HCT116 (cell line): Measurements from ENCODE around the gene AXIN2. TPM values are rescaled to one million over a fixed set of nuclear protein-coding genes. Genes with fewer than 3 reads are reported as not detected.
A peak's percentile ranks its signal among the peaks of the same experiment; 100 is the strongest.

Source experiments
- ATAC-seq: fragments of 200-7000 bp; cut with Tn5 transposase; 2 replicates; pipeline ENCODE4 v1.9.1; 2020; ENCODE audit warnings: mild to moderate bottlenecking, moderate library complexity
- BruUV-seq: library from RNA; stranded (reverse); fragments of 400-500 nt; replicated peaks from 2 replicates; lab custom pipeline; 2021; lab: Mats Ljungman, UMichigan
- CTCF ChIA-PET: fragments of 300-600 bp; sonication (Branson Sonifier 250); formaldehyde crosslinking; loops from one replicate; lab custom pipeline; 2021; ENCODE audit warnings: antibody characterized with exemption; lab: Charles Lee
- POLR2A ChIA-PET: fragments of 300-600, 350-600 bp; sonication (Branson Sonifier 250); formaldehyde crosslinking; loops from one replicate; lab custom pipeline; 2021; ENCODE audit warnings: antibody characterized with exemption; lab: Charles Lee
- RAD21 ChIA-PET, 2 experiments: fragments of 300-600 bp; sonication (Branson Sonifier 250); formaldehyde crosslinking; loops; one replicate each; lab custom pipeline; 2023; ENCODE audit warnings: low total read pairs in 2 of 2; ENCODE audit not compliant: uncharacterized antibody in 2 of 2, unreplicated experiment in 2 of 2, low non-redundant PET in 1 of 2; lab: Charles Lee
- DNase-seq: peaks from one replicate; pipeline ENCODE4 v3.0.0-alpha.2; 2010; ENCODE audit warnings: low read depth, low spot score
- H2AFZ ChIP-seq: fragments of 200-600 bp; shearing (Covaris generic), sonication (generic); 2 replicates; pipeline ENCODE4 v1.6.1; 2017; ENCODE audit warnings: low read depth, mixed run types, mixed read lengths, antibody characterized with exemption, low read length; ENCODE audit not compliant: poor library complexity, severe bottlenecking
- H3K27ac ChIP-seq: 2 replicates; pipeline ENCODE4 v1.5.1; 2012; ENCODE audit warnings: low read depth, low read length
- H3K27me3 ChIP-seq: fragments of 200-600 bp; sonication (generic); 2 replicates; pipeline ENCODE4 v1.6.1; 2016; ENCODE audit warnings: mixed run types, low read length, mixed read lengths; ENCODE audit not compliant: insufficient read depth
- H3K36me3 ChIP-seq, 2 experiments: fragments of 200-500 bp in 1 of 2; fragments of 200-600 bp in 1 of 2; sonication (Bioruptor generic) in 1 of 2; sonication (generic) in 1 of 2; 2 replicates each; pipeline versions ENCODE4 v1.5.1 to v1.6.1; 2014 to 2016; ENCODE audit warnings: low read length in 2 of 2, inconsistent platforms in 1 of 2, mixed read lengths in 1 of 2, mixed run types in 1 of 2; ENCODE audit not compliant: insufficient read depth in 2 of 2, control insufficient read depth in 1 of 2
- H3K4me1 ChIP-seq, 2 experiments: fragments of 200-600 bp in 1 of 2; sonication (generic) in 1 of 2; 2 replicates each; pipeline versions ENCODE4 v1.5.1 to v1.6.1; 2012 to 2017; ENCODE audit warnings: low read length in 2 of 2, inconsistent platforms in 1 of 2, mild to moderate bottlenecking in 1 of 2, mixed read lengths in 1 of 2, mixed run types in 1 of 2, moderate library complexity in 1 of 2; ENCODE audit not compliant: insufficient read depth in 2 of 2, control insufficient read depth in 1 of 2
- H3K4me2 ChIP-seq: fragments of 200-600 bp; sonication (generic); 2 replicates; pipeline ENCODE4 v1.6.1; 2017; ENCODE audit warnings: mixed run types, low read length, mixed read lengths
- H3K4me3 ChIP-seq, 2 experiments: fragments of 200-600 bp in 1 of 2; sonication (generic) in 1 of 2; replicated peaks in 1 of 2; 2 replicates each; pipeline ENCODE4 v1.5.1; 2011 to 2016; ENCODE audit warnings: low read length in 2 of 2, control low read depth in 1 of 2, low read depth in 1 of 2, mild to moderate bottlenecking in 1 of 2, mixed read lengths in 1 of 2, mixed run types in 1 of 2
- H3K79me2 ChIP-seq: fragments of 200-600 bp; sonication (generic); 2 replicates; pipeline ENCODE4 v1.6.1; 2017; ENCODE audit warnings: mild to moderate bottlenecking, mixed run types, low read length, moderate library complexity, mixed read lengths; ENCODE audit not compliant: insufficient read depth
- H3K9ac ChIP-seq: fragments of 200-600 bp; sonication (generic); 2 replicates; pipeline ENCODE4 v1.6.1; 2016; ENCODE audit warnings: low read length, mixed read lengths
- H3K9me2 ChIP-seq: fragments of 200-600 bp; sonication (generic), shearing (Covaris generic); 2 replicates; pipeline ENCODE4 v1.6.1; 2017; ENCODE audit warnings: mixed run types, mild to moderate bottlenecking, moderate library complexity; ENCODE audit not compliant: insufficient read depth
- H3K9me3 ChIP-seq, 2 experiments: fragments of 200-500 bp in 1 of 2; fragments of 200-600 bp in 1 of 2; sonication (Bioruptor generic) in 1 of 2; sonication (generic) in 1 of 2; 2 replicates each; pipeline ENCODE4 v1.6.1; 2014 to 2017; ENCODE audit warnings: low read length in 2 of 2, mixed read lengths in 2 of 2, inconsistent platforms in 1 of 2, low read depth in 1 of 2, mild to moderate bottlenecking in 1 of 2, mixed run types in 1 of 2, moderate library complexity in 1 of 2; ENCODE audit not compliant: control insufficient read depth in 1 of 2, insufficient read depth in 1 of 2
- H4K20me1 ChIP-seq: fragments of 200-600 bp; sonication (generic), shearing (Covaris generic); 2 replicates; pipeline ENCODE4 v1.6.1; 2017; ENCODE audit warnings: mixed run types, mild to moderate bottlenecking, moderate library complexity; ENCODE audit not compliant: insufficient read depth
- CEBPB ChIP-seq: IDR thresholded peaks from 2 replicates; pipeline ENCODE4 v1.6.1; 2012; ENCODE audit warnings: low read depth
- EGR1 ChIP-seq: IDR thresholded peaks from 2 replicates; pipeline ENCODE4 v1.6.1; 2012; ENCODE audit warnings: low read depth
- EZH2 ChIP-seq: fragments of 200-600 bp; sonication (generic); IDR thresholded peaks from 2 replicates; pipeline ENCODE4 v1.6.1; 2017; ENCODE audit warnings: antibody characterized with exemption, mixed run types
- JUND ChIP-seq: IDR thresholded peaks from 2 replicates; pipeline ENCODE4 v1.6.1; 2012
- MAX ChIP-seq: IDR thresholded peaks from 2 replicates; pipeline ENCODE4 v1.6.1; 2012
- TCF7L2 ChIP-seq: IDR thresholded peaks from 2 replicates; pipeline ENCODE4 v1.7.0; 2011; ENCODE audit warnings: borderline replicate concordance, inconsistent platforms; ENCODE audit not compliant: insufficient read depth, insufficient read length; ENCODE audit errors: extremely low read depth
- ZFX ChIP-seq: fragments of 450-650 bp; IDR thresholded peaks from 2 replicates; pipeline ENCODE4 v1.6.1; 2017
- intact Hi-C: fragments of 100-400 bp; cut with micrococcal nuclease; formaldehyde crosslinking; loops from 2 replicates; pipeline ENCODE4 v1.10.0; 2022
- total RNA-seq: library from RNA; stranded (reverse); gene quantifications from one replicate; pipeline ENCODE4 v1.2.1, GENCODE V29; 2021; ENCODE audit not compliant: unreplicated experiment
- TF ChIP-seq, protein P1 (sequence below): IDR thresholded peaks from 2 replicates; pipeline ENCODE4 v1.6.1; 2012

Gene AXIN2
- total RNA-seq, 1 experiment from 2014 or later: 7.1 TPM

DNA sequence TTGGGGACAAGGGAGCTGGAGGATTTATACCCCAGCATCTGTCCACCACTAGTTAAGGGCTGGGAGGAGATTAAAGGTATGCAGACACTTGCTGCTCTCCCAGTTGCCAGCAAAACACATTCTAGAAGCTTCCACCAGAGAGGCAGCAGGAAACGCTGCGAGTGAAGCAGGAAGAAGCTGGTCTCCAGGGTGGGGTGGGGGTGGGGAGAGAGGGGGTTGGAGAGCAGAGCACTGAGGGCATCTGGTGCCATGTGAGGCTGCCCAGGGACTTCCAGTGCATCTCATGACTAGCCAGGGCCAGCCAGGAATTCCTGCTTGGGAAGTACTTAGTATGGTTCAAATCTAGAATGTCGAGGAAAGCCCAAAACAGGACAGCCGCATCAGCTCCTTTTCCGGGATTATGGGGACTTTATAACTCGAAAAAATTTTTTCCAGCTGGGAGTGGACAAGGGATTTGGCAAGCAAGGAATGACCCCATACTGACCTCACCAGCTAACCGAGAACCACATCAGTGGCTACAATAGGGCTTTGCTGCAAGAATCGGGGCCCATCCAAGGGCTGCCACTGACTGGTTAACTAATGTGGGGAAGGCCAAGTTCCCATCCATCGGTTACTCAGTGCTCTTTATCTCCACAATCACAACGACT, 26.2 kb upstream of the AXIN2 start:
- Histone ChIP-seq H3K4me1 (peaks cover 26 to 36% of the 10 kb centered on the region in 2 experiments), H3K27ac (peak overlapping the region; percentile 17; the same call in 1 of the 2 replicates), H3K79me2 (no peaks in the 10 kb centered on the region), H3K9me3 (no peaks in the 10 kb centered on the region), H3K4me2 (peak overlapping the region; percentile 39), H2AFZ (peak overlapping the region; percentile 27), H3K4me3 (no peak overlapping the region), H3K27me3 (no peaks in the 10 kb centered on the region), H3K9ac (no peak overlapping the region), H3K9me2 (no peaks in the 10 kb centered on the region), H4K20me1 (no peaks in the 10 kb centered on the region), H3K36me3 (no peaks in the 10 kb centered on the region)
- TF ChIP-seq EZH2 (no peak), CEBPB (no peak), MAX (no peak), ZFX (no peak), EGR1 (no peak)
- TF ChIP-seq, protein P1, sequence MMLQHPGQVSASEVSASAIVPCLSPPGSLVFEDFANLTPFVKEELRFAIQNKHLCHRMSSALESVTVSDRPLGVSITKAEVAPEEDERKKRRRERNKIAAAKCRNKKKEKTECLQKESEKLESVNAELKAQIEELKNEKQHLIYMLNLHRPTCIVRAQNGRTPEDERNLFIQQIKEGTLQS: no peak
- ATAC-seq (peak; percentile 52), DNase-seq (no peak)
- POLR2A ChIA-PET: no interaction called here
- intact Hi-C loops: loop anchor here (10.0 kb wide), 1 partner anchor 197 kb away; no protein-coding TSS in a partner anchor
- CTCF ChIA-PET: interaction anchor here (0.6 to 2.3 kb wide), 2 partner anchors 9 to 293 kb away, joined by 3 to 8 read pairs; no protein-coding TSS in a partner anchor
- RAD21 ChIA-PET: no interaction called here
- no TSS peak for BruUV-seq

GRCh38 chr17:65586899-65587298, 25.5 kb upstream of the AXIN2 start:
- no peak overlapping the region for H3K4me2 ChIP-seq
- ChIA-PET CTCF (interaction anchor here (2.3 kb wide), 1 partner anchor 293 kb away, joined by 8 read pairs; no protein-coding TSS in a partner anchor), RAD21 (no interaction called here), POLR2A (no interaction called here)
- intact Hi-C loops: loop anchor here (10.0 kb wide), 1 partner anchor 198 kb away; no protein-coding TSS in a partner anchor
- H2AFZ ChIP-seq: no peak overlapping the region
- ATAC-seq (no peak), DNase-seq (no peak)
- H3K79me2 ChIP-seq: no peaks in the 10 kb centered on the region
- H3K36me3 ChIP-seq: no peaks in the 10 kb centered on the region
- H3K9me3 ChIP-seq: no peaks in the 10 kb centered on the region
- H3K27ac ChIP-seq: no peak overlapping the region
- no peaks in the 10 kb centered on the region for H4K20me1 ChIP-seq
- no peak overlapping the region for H3K9ac ChIP-seq
- TF ChIP-seq JUND (no peak), TCF7L2 (peak; percentile 33)
- no peaks in the 10 kb centered on the region for H3K9me2 ChIP-seq
- BruUV-seq: no TSS peak
- H3K27me3 ChIP-seq: no peaks in the 10 kb centered on the region
- no peak overlapping the region for H3K4me3 ChIP-seq
- peaks cover 26 to 36% of the 10 kb centered on the region in 2 experiments for H3K4me1 ChIP-seq
